ENCODE data around the gene PPP1R12C. TPM values are rescaled to one million over a fixed set of nuclear protein-coding genes. Genes with fewer than 3 reads are reported as not detected.

The PPP1R12C gene
- total RNA-seq, 2 donors from 2014 or later: 98.2 to 107 TPM

- DNase-seq: no peak
- Histone ChIP-seq H3K4me1 (ENCODE audit: control insufficient read depth, insufficient read depth, low read length) (no peaks in the 10 kb centered on the region), H3K27ac (ENCODE audit: low read depth, low read length) (no peak overlapping the region), H3K27me3 (ENCODE audit: control insufficient read depth, insufficient read depth, low read length, poor library complexity, severe bottlenecking) (no peaks in the 10 kb centered on the region), H3K9ac (ENCODE audit: extremely low read depth, low read length, poor library complexity, severe bottlenecking) (no peak overlapping the region), H3K36me3 (ENCODE audit: control insufficient read depth, insufficient read depth, low read length) (peaks cover 11% of the 10 kb centered on the region), H3K9me3 (ENCODE audit: control insufficient read depth, low read length) (no peaks in the 10 kb centered on the region), H3K4me3 (ENCODE audit: low read length) (no peak overlapping the region)
- Mint-ChIP-seq H3K36me3 (ENCODE audit: low read depth) (peaks cover 26% of the 10 kb centered on the region), H3K27ac (no peak overlapping the region), H3K9me3 (peaks cover 3% of the 10 kb centered on the region), H3K4me3 (no peak overlapping the region), H3K4me1 (peaks cover 5% of the 10 kb centered on the region), H3K27me3 (ENCODE audit: insufficient read depth) (no peaks in the 10 kb centered on the region)
- TF ChIP-seq CTCF (conservative IDR thresholded peaks at IDR 0.05): no peak
- WGBS, 2 experiments (ENCODE audit: insufficient coverage in 1 of 2, insufficient read length in 1 of 2): 94 to 97% methylated on average over 15 to 23 of the region's 23 CpGs
Measured at GRCh38 chr19:55097864-55098715, 19.3 kb downstream of the PPP1R12C start.

- Histone ChIP-seq H3K9ac (ENCODE audit: extremely low read depth, low read length, poor library complexity, severe bottlenecking) (no peak overlapping the region), H3K9me3 (ENCODE audit: control insufficient read depth, low read length) (no peaks in the 10 kb centered on the region), H3K27ac (ENCODE audit: low read depth, low read length) (no peak overlapping the region), H3K36me3 (ENCODE audit: control insufficient read depth, insufficient read depth, low read length) (peaks cover 13% of the 10 kb centered on the region), H3K4me1 (ENCODE audit: control insufficient read depth, insufficient read depth, low read length) (no peaks in the 10 kb centered on the region), H3K27me3 (ENCODE audit: control insufficient read depth, insufficient read depth, low read length, poor library complexity, severe bottlenecking) (no peaks in the 10 kb centered on the region), H3K4me3 (ENCODE audit: low read length) (no peak overlapping the region)
- H3K4me3 Mint-ChIP-seq: no peak overlapping the region
- peaks cover 5% of the 10 kb centered on the region for H3K4me1 Mint-ChIP-seq
- peaks cover 16% of the 10 kb centered on the region for H3K36me3 Mint-ChIP-seq (ENCODE audit: low read depth)
- TF ChIP-seq CTCF (conservative IDR thresholded peaks at IDR 0.05): peak; percentile 34
- 86 to 89% methylated on average over 8 to 21 of the region's 23 CpGs for WGBS, 2 experiments (ENCODE audit: insufficient coverage in 1 of 2, insufficient read length in 1 of 2)
- H3K27me3 Mint-ChIP-seq (ENCODE audit: insufficient read depth): no peaks in the 10 kb centered on the region
- H3K9me3 Mint-ChIP-seq: no peaks in the 10 kb centered on the region
- H3K27ac Mint-ChIP-seq: no peak overlapping the region
- peak; percentile 65 for DNase-seq
Measured at GRCh38 chr19:55096061-55096701, 21.3 kb downstream of the PPP1R12C start.

- Histone ChIP-seq H3K27me3 (ENCODE audit: control insufficient read depth, insufficient read depth, low read length, poor library complexity, severe bottlenecking) (no peaks in the 10 kb centered on the region), H3K4me3 (ENCODE audit: low read length) (no peak overlapping the region), H3K9me3 (ENCODE audit: control insufficient read depth, low read length) (no peaks in the 10 kb centered on the region), H3K36me3 (ENCODE audit: control insufficient read depth, insufficient read depth, low read length) (peaks cover 20% of the 10 kb centered on the region), H3K9ac (ENCODE audit: extremely low read depth, low read length, poor library complexity, severe bottlenecking) (no peak overlapping the region), H3K27ac (ENCODE audit: low read depth, low read length) (no peak overlapping the region), H3K4me1 (ENCODE audit: control insufficient read depth, insufficient read depth, low read length) (no peaks in the 10 kb centered on the region)
- Mint-ChIP-seq H3K27me3 (ENCODE audit: insufficient read depth) (no peaks in the 10 kb centered on the region), H3K9me3 (no peaks in the 10 kb centered on the region), H3K36me3 (ENCODE audit: low read depth) (peaks cover 20% of the 10 kb centered on the region), H3K27ac (no peak overlapping the region), H3K4me1 (peaks cover 5% of the 10 kb centered on the region), H3K4me3 (no peak overlapping the region)
- DNase-seq: peak; percentile 79
- 87 to 95% methylated on average over 7 to 23 of the region's 23 CpGs for WGBS, 2 experiments (ENCODE audit: insufficient coverage in 1 of 2, insufficient read length in 1 of 2)
- no peak for TF ChIP-seq CTCF (conservative IDR thresholded peaks at IDR 0.05)
Measured at GRCh38 chr19:55095260-55096060, 22.0 kb downstream of the PPP1R12C start.

Measured in endodermal cell (in vitro differentiated cells).